ENCODE measurements around the gene TMEM106A.

GRCh38 chr17:43212641-43213490, 1.2 kb downstream of the TMEM106A start:
- TF ChIP-seq CTCF (IDR thresholded peaks at IDR 0.05) (no peak), EZH2 (IDR thresholded peaks at IDR 0.05; ENCODE audit: borderline replicate concordance, insufficient read depth, low read depth, low read length, poor library complexity, severe bottlenecking) (no peak)

Measured in B cell (primary cell).